Measurements from ENCODE around the gene ARL2.

The ARL2 gene

GRCh38 chr11:65013130-65013887 lies 651 bp upstream of the ARL2 start (continued):
- no peak for TF ChIP-seq SCRT1 (tag by site-specific recombination; IDR thresholded peaks at IDR 0.05; ENCODE audit: borderline replicate concordance)
- no peak for TF ChIP-seq ZNF24 (tag by site-specific recombination; IDR thresholded peaks at IDR 0.05)
- TF ChIP-seq GLIS2 (tag by site-specific recombination; IDR thresholded peaks at IDR 0.05): no peak
- TF ChIP-seq ZFP37 (tag by site-specific recombination; IDR thresholded peaks at IDR 0.05): no peak
- no peak for TF ChIP-seq YY2 (tag by site-specific recombination; IDR thresholded peaks at IDR 0.05)
- TF ChIP-seq IKZF3 (tag by site-specific recombination; IDR thresholded peaks at IDR 0.05): no peak
- TF ChIP-seq ZSCAN30 (tag by site-specific recombination; IDR thresholded peaks at IDR 0.05): 0 out of 2 replicates have a peak, but pooled peaks have one; percentile 81
- TF ChIP-seq ZNF514 (tag by site-specific recombination; IDR thresholded peaks at IDR 0.05): no peak
- TF ChIP-seq, protein P1, sequence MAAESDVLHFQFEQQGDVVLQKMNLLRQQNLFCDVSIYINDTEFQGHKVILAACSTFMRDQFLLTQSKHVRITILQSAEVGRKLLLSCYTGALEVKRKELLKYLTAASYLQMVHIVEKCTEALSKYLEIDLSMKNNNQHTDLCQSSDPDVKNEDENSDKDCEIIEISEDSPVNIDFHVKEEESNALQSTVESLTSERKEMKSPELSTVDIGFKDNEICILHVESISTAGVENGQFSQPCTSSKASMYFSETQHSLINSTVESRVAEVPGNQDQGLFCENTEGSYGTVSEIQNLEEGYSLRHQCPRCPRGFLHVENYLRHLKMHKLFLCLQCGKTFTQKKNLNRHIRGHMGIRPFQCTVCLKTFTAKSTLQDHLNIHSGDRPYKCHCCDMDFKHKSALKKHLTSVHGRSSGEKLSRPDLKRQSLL (tag by site-specific recombination; IDR thresholded peaks at IDR 0.05): no peak
- TF ChIP-seq, protein P2, sequence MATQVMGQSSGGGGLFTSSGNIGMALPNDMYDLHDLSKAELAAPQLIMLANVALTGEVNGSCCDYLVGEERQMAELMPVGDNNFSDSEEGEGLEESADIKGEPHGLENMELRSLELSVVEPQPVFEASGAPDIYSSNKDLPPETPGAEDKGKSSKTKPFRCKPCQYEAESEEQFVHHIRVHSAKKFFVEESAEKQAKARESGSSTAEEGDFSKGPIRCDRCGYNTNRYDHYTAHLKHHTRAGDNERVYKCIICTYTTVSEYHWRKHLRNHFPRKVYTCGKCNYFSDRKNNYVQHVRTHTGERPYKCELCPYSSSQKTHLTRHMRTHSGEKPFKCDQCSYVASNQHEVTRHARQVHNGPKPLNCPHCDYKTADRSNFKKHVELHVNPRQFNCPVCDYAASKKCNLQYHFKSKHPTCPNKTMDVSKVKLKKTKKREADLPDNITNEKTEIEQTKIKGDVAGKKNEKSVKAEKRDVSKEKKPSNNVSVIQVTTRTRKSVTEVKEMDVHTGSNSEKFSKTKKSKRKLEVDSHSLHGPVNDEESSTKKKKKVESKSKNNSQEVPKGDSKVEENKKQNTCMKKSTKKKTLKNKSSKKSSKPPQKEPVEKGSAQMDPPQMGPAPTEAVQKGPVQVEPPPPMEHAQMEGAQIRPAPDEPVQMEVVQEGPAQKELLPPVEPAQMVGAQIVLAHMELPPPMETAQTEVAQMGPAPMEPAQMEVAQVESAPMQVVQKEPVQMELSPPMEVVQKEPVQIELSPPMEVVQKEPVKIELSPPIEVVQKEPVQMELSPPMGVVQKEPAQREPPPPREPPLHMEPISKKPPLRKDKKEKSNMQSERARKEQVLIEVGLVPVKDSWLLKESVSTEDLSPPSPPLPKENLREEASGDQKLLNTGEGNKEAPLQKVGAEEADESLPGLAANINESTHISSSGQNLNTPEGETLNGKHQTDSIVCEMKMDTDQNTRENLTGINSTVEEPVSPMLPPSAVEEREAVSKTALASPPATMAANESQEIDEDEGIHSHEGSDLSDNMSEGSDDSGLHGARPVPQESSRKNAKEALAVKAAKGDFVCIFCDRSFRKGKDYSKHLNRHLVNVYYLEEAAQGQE (tag by site-specific recombination; IDR thresholded peaks at IDR 0.05): 0 out of 2 replicates have a peak, but pooled peaks have one; percentile 31
- peak; percentile 49 for TF ChIP-seq ZBTB21 (tag by site-specific recombination; IDR thresholded peaks at IDR 0.05)
- TF ChIP-seq ZNF473 (tag by site-specific recombination; IDR thresholded peaks at IDR 0.05): no peak
- TF ChIP-seq, protein P3, sequence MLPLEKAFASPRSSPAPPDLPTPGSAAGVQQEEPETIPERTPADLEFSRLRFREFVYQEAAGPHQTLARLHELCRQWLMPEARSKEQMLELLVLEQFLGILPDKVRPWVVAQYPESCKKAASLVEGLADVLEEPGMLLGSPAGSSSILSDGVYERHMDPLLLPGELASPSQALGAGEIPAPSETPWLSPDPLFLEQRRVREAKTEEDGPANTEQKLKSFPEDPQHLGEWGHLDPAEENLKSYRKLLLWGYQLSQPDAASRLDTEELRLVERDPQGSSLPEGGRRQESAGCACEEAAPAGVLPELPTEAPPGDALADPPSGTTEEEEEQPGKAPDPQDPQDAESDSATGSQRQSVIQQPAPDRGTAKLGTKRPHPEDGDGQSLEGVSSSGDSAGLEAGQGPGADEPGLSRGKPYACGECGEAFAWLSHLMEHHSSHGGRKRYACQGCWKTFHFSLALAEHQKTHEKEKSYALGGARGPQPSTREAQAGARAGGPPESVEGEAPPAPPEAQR (tag by site-specific recombination; IDR thresholded peaks at IDR 0.05): no peak
- TF ChIP-seq MEIS1 (CRISPR knock-in tag; IDR thresholded peaks at IDR 0.05; ENCODE audit: borderline replicate concordance): no peak
- no peak for TF ChIP-seq ZNF280D (tag by site-specific recombination; IDR thresholded peaks at IDR 0.05)
- TF ChIP-seq ZNF112 (tag by site-specific recombination; IDR thresholded peaks at IDR 0.05): no peak
- no peak for TF ChIP-seq ZNF544 (tag by site-specific recombination; IDR thresholded peaks at IDR 0.05)
- no peak for TF ChIP-seq BCL6B (tag by site-specific recombination; IDR thresholded peaks at IDR 0.05)
- no peak for TF ChIP-seq TRIM28 (IDR thresholded peaks at IDR 0.05; ENCODE audit: borderline replicate concordance, low read length)
- no peak for TF ChIP-seq ZBTB7A (tag by site-specific recombination; IDR thresholded peaks at IDR 0.05; ENCODE audit: low read depth)
- TF ChIP-seq ZNF292 (tag by site-specific recombination; IDR thresholded peaks at IDR 0.05; ENCODE audit: borderline replicate concordance, low read depth): no peak
- no peak for TF ChIP-seq ZNF132 (tag by site-specific recombination; IDR thresholded peaks at IDR 0.05; ENCODE audit: borderline replicate concordance)
- no peak for TF ChIP-seq GLIS1 (tag by site-specific recombination; IDR thresholded peaks at IDR 0.05)
- TF ChIP-seq ZNF211 (tag by site-specific recombination; IDR thresholded peaks at IDR 0.05; ENCODE audit: low read depth): no peak
- TF ChIP-seq YY1 (tag by site-specific recombination; IDR thresholded peaks at IDR 0.05): 0 out of 2 replicates have a peak, but pooled peaks have one; percentile 29
- TF ChIP-seq ZSCAN4 (tag by site-specific recombination; IDR thresholded peaks at IDR 0.05): no peak
- no peak for TF ChIP-seq ZNF843 (tag by site-specific recombination; IDR thresholded peaks at IDR 0.05)
- no peak; the same call in 1 of the 2 replicates for TF ChIP-seq ZNF610 (tag by site-specific recombination; IDR thresholded peaks at IDR 0.05; ENCODE audit: borderline replicate concordance)
- no peak for TF ChIP-seq ZNF548 (tag by site-specific recombination; IDR thresholded peaks at IDR 0.05)
